PFSK-1 (cell line): Measurements from ENCODE around the gene SH2B3.
A peak's percentile ranks its signal among the peaks of the same experiment; 100 is the strongest.

Source experiments
- FOXP2 ChIP-seq: optimal IDR thresholded peaks from 2 replicates; pipeline ENCODE3; 2011; ENCODE audit warnings: borderline replicate concordance, control low read depth, inconsistent platforms; ENCODE audit not compliant: insufficient read depth; ENCODE audit errors: extremely low read length, extremely low read depth
- POLR2AphosphoS5 ChIP-seq: IDR thresholded peaks from 2 replicates; pipeline ENCODE4 v1.6.1; 2012; ENCODE audit warnings: low read depth, mild to moderate bottlenecking, control low read depth, low read length, moderate library complexity
- SIN3A ChIP-seq: IDR thresholded peaks from 2 replicates; pipeline ENCODE4 v1.6.1; 2012; ENCODE audit warnings: mild to moderate bottlenecking, low read length, moderate library complexity, borderline replicate concordance; ENCODE audit not compliant: insufficient read depth
- TAF1 ChIP-seq: IDR thresholded peaks from 2 replicates; pipeline ENCODE4 v1.6.1; 2012; ENCODE audit warnings: low read length, control low read depth, borderline replicate concordance; ENCODE audit not compliant: insufficient read depth
- TF ChIP-seq, protein P1 (sequence below), 2 experiments: IDR thresholded peaks; 2 replicates each; pipeline versions ENCODE4 v1.6.1 to v1.8.0; 2011 to 2012; ENCODE audit warnings: low read depth in 2 of 2, low read length in 2 of 2, control low read depth in 1 of 2, inconsistent platforms in 1 of 2, mild to moderate bottlenecking in 1 of 2, moderate library complexity in 1 of 2; ENCODE audit not compliant: insufficient read depth in 1 of 2

SH2B3 gene

DNA sequence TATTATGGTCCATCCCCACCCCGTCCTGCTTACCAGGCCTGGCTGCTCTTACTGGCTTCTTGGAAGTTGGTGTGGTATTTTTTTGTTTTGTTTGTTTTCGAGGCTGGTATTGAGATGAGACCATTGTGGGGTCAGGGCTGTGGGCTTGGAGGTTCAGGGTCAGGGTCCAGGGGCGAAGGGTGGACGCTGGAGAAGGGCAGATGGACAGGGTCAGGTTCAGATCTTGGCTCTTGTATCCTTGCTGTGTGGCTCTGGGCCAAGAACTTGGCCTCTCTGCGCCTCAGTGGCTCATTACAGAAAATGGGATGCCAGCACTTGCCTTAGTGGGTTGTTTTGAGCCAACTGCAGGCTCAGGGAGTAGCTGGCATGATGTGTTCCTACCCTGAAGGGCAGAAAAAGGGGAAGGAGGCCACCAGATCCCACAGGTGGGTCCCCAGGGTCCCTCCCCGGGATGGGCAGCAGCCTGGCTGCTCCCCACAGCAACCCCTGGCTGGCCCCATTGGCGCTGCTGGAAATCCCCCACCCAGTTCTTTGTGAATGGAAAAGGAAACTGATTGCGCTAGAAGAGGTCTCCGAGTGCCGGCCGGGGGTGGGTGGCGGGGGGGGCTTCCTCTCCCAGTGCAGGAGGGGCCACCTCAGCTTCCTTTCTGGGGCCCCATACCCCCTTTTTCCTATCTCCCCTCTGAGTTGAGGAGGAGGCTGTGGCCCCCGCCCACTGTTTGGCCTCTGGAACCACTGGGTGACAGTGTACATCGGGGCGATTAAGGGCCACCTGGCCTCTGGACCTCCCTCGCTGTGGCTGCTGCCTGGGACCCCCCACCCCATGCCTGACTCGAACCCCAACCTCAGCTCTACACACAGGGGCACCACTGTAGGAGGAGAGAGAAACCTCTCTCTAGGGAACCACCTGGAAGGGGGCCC lies 25.0 kb downstream of the SH2B3 start:
- TF ChIP-seq POLR2AphosphoS5 (no peak), SIN3A (no peak), TAF1 (no peak), FOXP2 (no peak)
- TF ChIP-seq, protein P1, sequence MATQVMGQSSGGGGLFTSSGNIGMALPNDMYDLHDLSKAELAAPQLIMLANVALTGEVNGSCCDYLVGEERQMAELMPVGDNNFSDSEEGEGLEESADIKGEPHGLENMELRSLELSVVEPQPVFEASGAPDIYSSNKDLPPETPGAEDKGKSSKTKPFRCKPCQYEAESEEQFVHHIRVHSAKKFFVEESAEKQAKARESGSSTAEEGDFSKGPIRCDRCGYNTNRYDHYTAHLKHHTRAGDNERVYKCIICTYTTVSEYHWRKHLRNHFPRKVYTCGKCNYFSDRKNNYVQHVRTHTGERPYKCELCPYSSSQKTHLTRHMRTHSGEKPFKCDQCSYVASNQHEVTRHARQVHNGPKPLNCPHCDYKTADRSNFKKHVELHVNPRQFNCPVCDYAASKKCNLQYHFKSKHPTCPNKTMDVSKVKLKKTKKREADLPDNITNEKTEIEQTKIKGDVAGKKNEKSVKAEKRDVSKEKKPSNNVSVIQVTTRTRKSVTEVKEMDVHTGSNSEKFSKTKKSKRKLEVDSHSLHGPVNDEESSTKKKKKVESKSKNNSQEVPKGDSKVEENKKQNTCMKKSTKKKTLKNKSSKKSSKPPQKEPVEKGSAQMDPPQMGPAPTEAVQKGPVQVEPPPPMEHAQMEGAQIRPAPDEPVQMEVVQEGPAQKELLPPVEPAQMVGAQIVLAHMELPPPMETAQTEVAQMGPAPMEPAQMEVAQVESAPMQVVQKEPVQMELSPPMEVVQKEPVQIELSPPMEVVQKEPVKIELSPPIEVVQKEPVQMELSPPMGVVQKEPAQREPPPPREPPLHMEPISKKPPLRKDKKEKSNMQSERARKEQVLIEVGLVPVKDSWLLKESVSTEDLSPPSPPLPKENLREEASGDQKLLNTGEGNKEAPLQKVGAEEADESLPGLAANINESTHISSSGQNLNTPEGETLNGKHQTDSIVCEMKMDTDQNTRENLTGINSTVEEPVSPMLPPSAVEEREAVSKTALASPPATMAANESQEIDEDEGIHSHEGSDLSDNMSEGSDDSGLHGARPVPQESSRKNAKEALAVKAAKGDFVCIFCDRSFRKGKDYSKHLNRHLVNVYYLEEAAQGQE (IDR thresholded peaks at IDR 0.05; ENCODE audit: insufficient read depth in 1 of 2, low read depth in 2 of 2, low read length in 2 of 2): no peak

DNA sequence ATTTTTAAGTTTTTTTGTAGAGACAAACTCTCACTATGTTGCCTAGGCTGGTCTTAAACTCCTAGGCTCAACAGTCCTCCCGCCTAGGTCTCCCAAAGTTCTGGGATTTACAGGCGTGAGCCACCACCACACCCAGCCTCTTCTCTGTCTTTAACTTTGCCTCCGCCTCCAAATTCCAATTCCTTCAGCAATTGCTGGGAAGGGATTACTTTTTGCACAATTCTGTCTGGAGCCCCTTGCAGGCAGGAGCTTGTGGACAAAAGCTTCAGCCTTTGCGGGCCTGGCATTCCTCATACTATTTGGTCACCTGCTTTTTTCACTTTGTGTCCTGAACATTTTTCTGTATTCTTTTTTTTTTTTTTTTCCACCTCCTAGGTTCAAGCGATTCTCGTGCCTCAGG lies 26.0 kb downstream of the SH2B3 start:
- TF ChIP-seq, protein P1 (IDR thresholded peaks at IDR 0.05; ENCODE audit: insufficient read depth in 1 of 2, low read depth in 2 of 2, low read length in 2 of 2): no peak
- TF ChIP-seq SIN3A (no peak), TAF1 (no peak), FOXP2 (no peak), POLR2AphosphoS5 (no peak)

DNA sequence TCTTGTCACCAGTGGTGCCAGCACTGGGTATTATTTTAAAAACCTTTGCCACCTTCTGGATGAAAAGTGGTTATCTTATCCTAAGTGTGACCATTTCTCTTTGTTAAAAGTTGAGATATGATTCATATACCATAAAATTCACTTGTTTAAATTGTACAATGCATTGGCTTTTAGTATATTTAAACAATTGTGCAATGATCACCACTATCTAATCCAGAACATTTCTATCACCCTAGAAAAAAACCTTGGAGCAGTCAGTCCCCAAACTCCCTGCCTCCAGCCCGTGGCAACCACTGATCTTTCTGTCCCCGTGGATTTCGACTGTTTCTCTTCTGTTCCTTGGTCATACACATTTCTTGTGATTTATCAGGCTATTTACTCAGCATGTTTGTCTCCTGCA lies 28.3 kb downstream of the SH2B3 start:
- no peak for TF ChIP-seq TAF1
- no peak for TF ChIP-seq POLR2AphosphoS5
- no peak for TF ChIP-seq FOXP2
- TF ChIP-seq SIN3A: no peak
- TF ChIP-seq, protein P1 (IDR thresholded peaks at IDR 0.05; ENCODE audit: insufficient read depth in 1 of 2, low read depth in 2 of 2, low read length in 2 of 2): no peak

DNA sequence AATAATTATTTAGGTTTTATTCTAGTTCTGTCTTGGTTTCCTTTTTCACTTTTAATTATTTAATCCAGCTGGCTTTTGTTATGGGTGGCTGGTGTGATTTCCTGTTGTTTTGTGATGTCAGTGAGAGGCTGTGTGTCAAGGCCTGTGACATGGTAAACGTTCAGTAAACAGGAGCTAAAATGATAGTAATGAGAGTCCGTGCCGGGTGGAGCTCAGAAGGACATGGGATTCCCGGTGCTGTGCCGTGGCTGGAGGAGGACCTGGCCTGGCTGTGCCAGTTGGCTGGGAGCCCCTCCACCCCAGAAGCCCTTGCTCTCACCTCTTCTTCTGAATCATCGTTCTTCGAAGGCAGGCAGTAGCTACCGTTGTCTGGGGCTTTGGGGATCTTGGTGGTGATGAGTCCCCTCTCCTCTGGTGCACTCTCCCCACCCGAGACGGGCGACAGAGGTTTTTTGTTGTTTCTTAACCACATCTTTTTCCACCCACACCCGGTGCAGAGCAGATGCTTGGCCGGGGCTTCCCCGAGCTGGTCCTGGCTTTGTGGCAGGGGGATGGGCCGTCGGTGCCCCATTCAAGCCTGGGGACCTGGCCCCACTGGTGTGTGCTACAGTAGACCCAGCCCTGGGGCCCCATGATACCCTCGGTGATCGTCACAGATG lies 29.1 kb downstream of the SH2B3 start:
- TF ChIP-seq SIN3A (no peak), FOXP2 (peak; percentile 74)

DNA sequence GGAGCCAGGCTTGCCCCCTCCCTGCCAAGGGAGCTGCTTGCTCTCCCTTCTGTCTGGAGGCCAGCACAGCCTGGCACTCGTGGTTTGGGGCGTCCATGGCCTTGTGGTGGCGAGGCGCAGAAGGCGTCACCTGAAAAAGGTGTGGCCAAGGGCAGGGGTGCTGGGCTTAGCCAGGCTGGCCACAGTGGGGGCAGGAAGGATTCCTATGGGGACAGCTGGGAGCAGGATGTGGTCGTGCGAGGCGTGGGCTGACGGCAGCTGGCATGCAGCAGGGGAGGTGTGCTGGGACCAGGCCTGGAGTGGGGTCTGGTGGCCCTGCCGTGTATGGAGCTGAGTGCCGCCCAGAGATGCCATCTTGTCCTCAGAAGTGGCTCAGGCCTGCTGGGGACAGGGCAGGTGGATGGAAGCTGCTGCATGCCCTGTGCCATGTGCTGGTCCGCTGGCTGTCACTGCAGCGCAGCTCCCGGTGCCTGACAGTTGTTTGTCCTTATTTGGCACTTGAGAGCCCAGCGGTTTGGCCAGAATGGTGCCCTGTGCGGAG lies 30.0 kb downstream of the SH2B3 start:
- TF ChIP-seq, protein P1 (IDR thresholded peaks at IDR 0.05; ENCODE audit: insufficient read depth in 1 of 2, low read depth in 2 of 2, low read length in 2 of 2): no peak
- TF ChIP-seq TAF1 (no peak), FOXP2 (no peak), SIN3A (no peak), POLR2AphosphoS5 (no peak)
